Keratinocyte (primary cell): Measurements from ENCODE around the gene RASGRF2. TPM values are rescaled to one million over a fixed set of nuclear protein-coding genes. Genes with fewer than 3 reads are reported as not detected.

Source experiments
- DNase-seq: peaks from one replicate; pipeline ENCODE4 v3.0.0-alpha.2; 2011; ENCODE audit warnings: low read depth, missing footprints, low spot score
- FAIRE-seq: peaks from 2 replicates; lab custom pipeline; 2011; peaks lifted over from hg19 to GRCh38; lab: Jason Lieb, UNC
- H2AFZ ChIP-seq: 2 replicates; pipeline ENCODE4 v1.6.0; 2012; ENCODE audit warnings: low read length, control low read depth, inconsistent platforms; ENCODE audit not compliant: control insufficient read depth
- H3K27ac ChIP-seq: 2 replicates; pipeline ENCODE4 v1.5.1; 2011; ENCODE audit warnings: low read length; ENCODE audit not compliant: control insufficient read depth, insufficient read depth
- H3K27me3 ChIP-seq: 3 replicates; pipeline ENCODE4 v1.6.0; 2011; ENCODE audit warnings: low read length; ENCODE audit not compliant: control insufficient read depth, insufficient read depth; ENCODE audit errors: extremely low read depth
- H3K36me3 ChIP-seq, 2 experiments: 2 replicates in 1 of 2; 3 replicates in 1 of 2; pipeline ENCODE4 v1.5.1; 2011; ENCODE audit warnings: low read length in 2 of 2, mild to moderate bottlenecking in 1 of 2; ENCODE audit not compliant: control insufficient read depth in 2 of 2, insufficient read depth in 2 of 2; ENCODE audit errors: extremely low read depth in 1 of 2
- H3K4me1 ChIP-seq: 3 replicates; pipeline ENCODE4 v1.5.1; 2011; ENCODE audit warnings: low read length; ENCODE audit not compliant: control insufficient read depth, insufficient read depth; ENCODE audit errors: extremely low read depth
- H3K4me2 ChIP-seq: 3 replicates; pipeline ENCODE4 v1.6.0; 2011; ENCODE audit warnings: low read depth, low read length; ENCODE audit not compliant: control insufficient read depth, insufficient read depth; ENCODE audit errors: extremely low read depth
- H3K4me3 ChIP-seq, 3 experiments: fragments of 200-600 bp in 1 of 3; sonication (generic) in 1 of 3; 2 replicates in 2 of 3; 3 replicates in 1 of 3; pipeline ENCODE4 v1.5.1; 2011 to 2016; ENCODE audit warnings: low read length in 3 of 3, mild to moderate bottlenecking in 3 of 3, control low read depth in 2 of 3, inconsistent platforms in 1 of 3, low read depth in 1 of 3, mixed read lengths in 1 of 3, mixed run types in 1 of 3, moderate library complexity in 1 of 3; ENCODE audit not compliant: control insufficient read depth in 2 of 3, insufficient read depth in 2 of 3; ENCODE audit errors: extremely low read depth in 1 of 3
- H3K79me2 ChIP-seq: 2 replicates; pipeline ENCODE4 v1.6.0; 2012; ENCODE audit warnings: low read length; ENCODE audit not compliant: control insufficient read depth, insufficient read depth
- H3K9ac ChIP-seq: 3 replicates; pipeline ENCODE4 v1.6.0; 2011; ENCODE audit warnings: low read length; ENCODE audit not compliant: control insufficient read depth, insufficient read depth; ENCODE audit errors: extremely low read depth
- H3K9me1 ChIP-seq: 3 replicates; pipeline ENCODE4 v1.6.0; 2011; ENCODE audit warnings: low read length; ENCODE audit not compliant: control insufficient read depth, insufficient read depth; ENCODE audit errors: extremely low read depth
- H3K9me3 ChIP-seq: 2 replicates; pipeline ENCODE4 v1.5.1; 2012; ENCODE audit warnings: low read depth, low read length; ENCODE audit not compliant: control insufficient read depth
- H4K20me1 ChIP-seq: 3 replicates; pipeline ENCODE4 v1.6.0; 2011; ENCODE audit warnings: low read length; ENCODE audit not compliant: control insufficient read depth, insufficient read depth; ENCODE audit errors: extremely low read depth
- EZH2 ChIP-seq: IDR thresholded peaks from one replicate; pipeline ENCODE4 v1.6.1; 2012; ENCODE audit warnings: inconsistent platforms, mild to moderate bottlenecking, low read length, moderate library complexity
- dilution Hi-C: fragments of 300-500 bp; cut with MboI; formaldehyde crosslinking; loops from one replicate; pipeline ENCODE4 v1.7.0; 2020; ENCODE audit warnings: low sequenced_read_pairs; ENCODE audit not compliant: extremely low pct_ligation_motif_present
- polyA plus RNA-seq, 5 experiments: library from polyadenylated mRNA; depleted of rRNA in 3 of 5; stranded (reverse) in 3 of 5; stranded (forward) in 1 of 5; unstranded in 1 of 5; fragments of >200 nt; gene quantifications; 1 replicate in 1 of 5; 2 replicates in 3 of 5; 3 replicates in 1 of 5; pipeline versions ENCODE4 v1.2.1 to v1.2.3, GENCODE V29; 2011 to 2012; ENCODE audit warnings: missing spikeins in 2 of 5, low read depth in 1 of 5, low replicate concordance in 1 of 5
- TF ChIP-seq, protein P1 (sequence below), 3 experiments: IDR thresholded peaks in 1 of 3; conservative IDR thresholded peaks in 1 of 3; optimal IDR thresholded peaks in 1 of 3; 2 replicates in 2 of 3; 3 replicates in 1 of 3; pipeline versions ENCODE3 to v1.5.1; 2011; ENCODE audit warnings: low read length in 3 of 3, mild to moderate bottlenecking in 3 of 3, moderate library complexity in 2 of 3, control low read depth in 1 of 3, inconsistent platforms in 1 of 3; ENCODE audit not compliant: insufficient read depth in 2 of 3; ENCODE audit errors: extremely low read depth in 1 of 3

RASGRF2 gene
- polyA plus RNA-seq, 1 donor (not counting 4 experiments of a cell fraction or from before 2014, with no cell fraction given) = 0.03 TPM

DNA sequence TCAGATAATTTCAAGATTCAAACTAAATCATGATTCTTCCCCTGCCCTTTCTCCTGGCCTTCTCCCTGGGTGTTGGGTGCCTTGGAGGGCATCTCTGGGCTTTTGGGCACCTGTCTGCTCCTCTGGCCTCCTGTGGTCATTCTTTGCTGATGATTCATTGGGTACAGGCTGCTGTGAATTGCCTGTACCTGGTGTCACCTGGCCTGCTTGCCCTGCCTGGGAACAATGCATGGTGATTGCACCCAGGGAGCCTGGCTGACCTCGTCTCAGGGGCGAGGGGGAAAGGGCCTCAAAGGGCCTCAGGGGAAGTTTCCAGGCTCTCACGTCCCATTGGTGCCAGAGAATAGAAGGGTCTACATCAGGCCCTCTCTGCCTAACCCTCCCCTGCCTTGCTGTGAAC, 252.9 kb downstream of the RASGRF2 start:
- Histone ChIP-seq H3K36me3 (no peaks in the 10 kb centered on the region), H3K4me2 (no peak overlapping the region), H3K9me3 (no peaks in the 10 kb centered on the region), H3K79me2 (no peaks in the 10 kb centered on the region), H2AFZ (no peak overlapping the region), H3K9me1 (no peaks in the 10 kb centered on the region), H4K20me1 (no peaks in the 10 kb centered on the region), H3K9ac (no peak overlapping the region), H3K4me3 (no peak overlapping the region), H3K4me1 (peaks cover 9% of the 10 kb centered on the region), H3K27me3 (no peaks in the 10 kb centered on the region), H3K27ac (no peak overlapping the region)
- TF ChIP-seq, protein P1, sequence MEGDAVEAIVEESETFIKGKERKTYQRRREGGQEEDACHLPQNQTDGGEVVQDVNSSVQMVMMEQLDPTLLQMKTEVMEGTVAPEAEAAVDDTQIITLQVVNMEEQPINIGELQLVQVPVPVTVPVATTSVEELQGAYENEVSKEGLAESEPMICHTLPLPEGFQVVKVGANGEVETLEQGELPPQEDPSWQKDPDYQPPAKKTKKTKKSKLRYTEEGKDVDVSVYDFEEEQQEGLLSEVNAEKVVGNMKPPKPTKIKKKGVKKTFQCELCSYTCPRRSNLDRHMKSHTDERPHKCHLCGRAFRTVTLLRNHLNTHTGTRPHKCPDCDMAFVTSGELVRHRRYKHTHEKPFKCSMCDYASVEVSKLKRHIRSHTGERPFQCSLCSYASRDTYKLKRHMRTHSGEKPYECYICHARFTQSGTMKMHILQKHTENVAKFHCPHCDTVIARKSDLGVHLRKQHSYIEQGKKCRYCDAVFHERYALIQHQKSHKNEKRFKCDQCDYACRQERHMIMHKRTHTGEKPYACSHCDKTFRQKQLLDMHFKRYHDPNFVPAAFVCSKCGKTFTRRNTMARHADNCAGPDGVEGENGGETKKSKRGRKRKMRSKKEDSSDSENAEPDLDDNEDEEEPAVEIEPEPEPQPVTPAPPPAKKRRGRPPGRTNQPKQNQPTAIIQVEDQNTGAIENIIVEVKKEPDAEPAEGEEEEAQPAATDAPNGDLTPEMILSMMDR (optimal IDR thresholded peaks at IDR 0.05 in 1 of 3, IDR thresholded peaks at IDR 0.05 in 1 of 3, conservative IDR thresholded peaks at IDR 0.05 in 1 of 3; ENCODE audit: extremely low read depth in 1 of 3, insufficient read depth in 2 of 3, low read length in 3 of 3) = no peak
- TF ChIP-seq EZH2 = no peak
- DNase-seq = no peak
- no peak for FAIRE-seq
- dilution Hi-C loops = no loop called here

DNA sequence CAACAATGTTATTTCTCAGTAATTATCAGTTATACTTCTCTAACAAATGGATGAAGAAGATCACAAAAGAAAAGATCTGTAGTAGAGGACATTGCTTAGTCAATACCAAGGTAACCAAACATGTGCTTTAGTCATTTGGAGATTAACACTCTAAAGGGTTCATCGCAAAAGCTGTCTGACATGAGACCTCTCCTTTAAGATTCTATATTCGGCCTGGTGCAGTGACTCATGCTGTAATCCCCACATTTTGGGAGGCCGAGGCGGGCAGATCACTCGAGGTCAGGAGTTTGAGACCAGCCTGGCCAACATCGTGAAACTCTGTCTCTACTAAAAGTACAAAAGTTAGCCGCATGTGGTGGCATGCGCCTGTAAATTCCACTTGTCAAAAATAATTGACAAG, 254.7 kb downstream of the RASGRF2 start:
- Histone ChIP-seq H3K79me2 (no peaks in the 10 kb centered on the region), H3K27ac (no peak overlapping the region), H3K4me3 (no peak overlapping the region), H3K27me3 (no peaks in the 10 kb centered on the region), H3K4me1 (no peaks in the 10 kb centered on the region), H2AFZ (no peak overlapping the region), H3K9me1 (no peaks in the 10 kb centered on the region), H4K20me1 (no peaks in the 10 kb centered on the region), H3K36me3 (no peaks in the 10 kb centered on the region), H3K4me2 (no peak overlapping the region), H3K9me3 (no peaks in the 10 kb centered on the region), H3K9ac (no peak overlapping the region)
- no peak for TF ChIP-seq EZH2
- TF ChIP-seq, protein P1 (optimal IDR thresholded peaks at IDR 0.05 in 1 of 3, IDR thresholded peaks at IDR 0.05 in 1 of 3, conservative IDR thresholded peaks at IDR 0.05 in 1 of 3; ENCODE audit: extremely low read depth in 1 of 3, insufficient read depth in 2 of 3, low read length in 3 of 3) = no peak
- no peak for FAIRE-seq
- dilution Hi-C loops = no loop called here
- DNase-seq = no peak
